OCI-LY1 (cell line): ENCODE results near the gene DNAAF5.

Source experiments
- H2AFZ ChIP-seq: fragments of 200-600 bp; sonication (generic), shearing (Covaris generic); 2 replicates; pipeline ENCODE4 v1.6.0; 2014; ENCODE audit warnings: antibody characterized with exemption, mild to moderate bottlenecking, low read length
- H3F3A ChIP-seq: fragments of 200-600 bp; sonication (generic), shearing (Covaris generic); 2 replicates; pipeline ENCODE4 v1.6.0; 2014; ENCODE audit warnings: mild to moderate bottlenecking, antibody characterized with exemption, low read length, moderate library complexity; ENCODE audit not compliant: insufficient read depth
- H3K27ac ChIP-seq: fragments of 200-600 bp; sonication (generic); 2 replicates; pipeline ENCODE4 v1.5.1; 2014; ENCODE audit warnings: low read length, mixed run types, mild to moderate bottlenecking, low read depth; ENCODE audit not compliant: poor library complexity, severe bottlenecking
- H3K27me3 ChIP-seq: fragments of 200-600 bp; sonication (generic); 2 replicates; pipeline ENCODE4 v1.6.0; 2014; ENCODE audit warnings: antibody characterized with exemption, mild to moderate bottlenecking, low read length, moderate library complexity; ENCODE audit not compliant: insufficient read depth
- H3K36me3 ChIP-seq: fragments of 200-600 bp; sonication (generic); 2 replicates; pipeline ENCODE4 v1.6.1; 2014; ENCODE audit warnings: mild to moderate bottlenecking, antibody characterized with exemption, low read length, moderate library complexity, mixed read lengths; ENCODE audit not compliant: insufficient read depth
- H3K4me1 ChIP-seq: fragments of 200-600 bp; sonication (generic); 2 replicates; pipeline ENCODE4 v1.5.1; 2014; ENCODE audit warnings: mild to moderate bottlenecking, low read length, moderate library complexity; ENCODE audit not compliant: insufficient read depth, severe bottlenecking
- H3K4me2 ChIP-seq: fragments of 200-600 bp; sonication (generic), shearing (Covaris generic); 2 replicates; pipeline ENCODE4 v1.6.1; 2014; ENCODE audit warnings: low read length
- H3K4me3 ChIP-seq: fragments of 200-600 bp; sonication (generic); 2 replicates; pipeline ENCODE4 v1.5.1; 2014; ENCODE audit warnings: low read length, low read depth, mild to moderate bottlenecking, mixed read lengths; ENCODE audit not compliant: poor library complexity, severe bottlenecking
- H3K79me2 ChIP-seq: fragments of 200-600 bp; shearing (Covaris generic); 2 replicates; pipeline ENCODE4 v1.6.1; 2016; ENCODE audit warnings: mixed run types, low read length, mixed read lengths; ENCODE audit not compliant: insufficient read depth
- H3K9ac ChIP-seq: fragments of 200-600 bp; sonication (generic), shearing (Covaris generic); 2 replicates; pipeline ENCODE4 v1.6.1; 2014; ENCODE audit warnings: mild to moderate bottlenecking, low read length, mixed read lengths
- H3K9me2 ChIP-seq: fragments of 200-600 bp; sonication (generic), shearing (Covaris generic); 2 replicates; pipeline ENCODE4 v1.6.1; 2014; ENCODE audit warnings: low read depth, mild to moderate bottlenecking, low read length, mixed read lengths
- H3K9me3 ChIP-seq: fragments of 200-600 bp; shearing (Covaris generic); 2 replicates; pipeline ENCODE4 v1.6.1; 2014; ENCODE audit warnings: low read length, mixed read lengths
- H4K20me1 ChIP-seq: fragments of 200-600 bp; sonication (generic), shearing (Covaris generic); 2 replicates; pipeline ENCODE4 v1.6.0; 2016; ENCODE audit warnings: mild to moderate bottlenecking, low read length; ENCODE audit not compliant: insufficient read depth
- EZH2 ChIP-seq: fragments of 200-600 bp; sonication (generic), shearing (Covaris generic); IDR thresholded peaks from 2 replicates; pipeline ENCODE4 v1.8.0; 2017; ENCODE audit warnings: borderline replicate concordance, mixed run types, mild to moderate bottlenecking, antibody characterized with exemption, low read length, moderate library complexity, mixed read lengths
- TF ChIP-seq, protein P1 (sequence below): fragments of 200-600 bp; sonication (generic), shearing (Covaris generic); IDR thresholded peaks from 2 replicates; pipeline ENCODE4 v1.5.1; 2017; ENCODE audit warnings: mild to moderate bottlenecking, antibody characterized with exemption, low read length, moderate library complexity, mixed read lengths

The DNAAF5 gene

DNA sequence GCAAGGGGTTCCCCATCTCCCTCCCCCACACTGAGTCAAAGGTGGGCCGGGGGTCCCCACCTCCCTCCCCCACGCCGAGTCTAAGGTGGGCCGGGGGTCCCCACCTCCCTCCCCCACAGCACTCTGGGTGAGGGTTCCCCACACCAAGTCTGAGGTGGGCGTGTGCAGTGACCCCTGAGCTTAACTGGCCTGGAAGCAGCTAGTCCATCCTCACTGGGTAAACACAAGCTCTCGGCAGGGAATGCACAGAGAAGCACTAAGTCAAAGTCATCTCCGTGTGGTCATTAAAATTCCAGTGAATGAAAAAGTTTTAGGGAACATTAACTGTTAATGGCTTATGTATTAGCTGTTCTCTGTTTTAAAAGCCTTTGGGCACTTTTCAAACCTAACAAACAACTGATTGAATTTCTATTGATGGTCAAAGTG is 44.3 kb downstream of the DNAAF5 start:
- Histone ChIP-seq H3K4me1 (no peaks in the 10 kb centered on the region), H3K36me3 (peaks cover 18% of the 10 kb centered on the region), H3K27ac (no peak overlapping the region), H3K9me3 (no peaks in the 10 kb centered on the region), H3F3A (no peaks in the 10 kb centered on the region), H3K9me2 (no peaks in the 10 kb centered on the region), H3K9ac (no peak overlapping the region), H3K4me3 (no peak overlapping the region), H3K79me2 (no peaks in the 10 kb centered on the region), H2AFZ (no peak overlapping the region), H4K20me1 (no peaks in the 10 kb centered on the region), H3K4me2 (no peak overlapping the region), H3K27me3 (no peaks in the 10 kb centered on the region)
- TF ChIP-seq, protein P1, sequence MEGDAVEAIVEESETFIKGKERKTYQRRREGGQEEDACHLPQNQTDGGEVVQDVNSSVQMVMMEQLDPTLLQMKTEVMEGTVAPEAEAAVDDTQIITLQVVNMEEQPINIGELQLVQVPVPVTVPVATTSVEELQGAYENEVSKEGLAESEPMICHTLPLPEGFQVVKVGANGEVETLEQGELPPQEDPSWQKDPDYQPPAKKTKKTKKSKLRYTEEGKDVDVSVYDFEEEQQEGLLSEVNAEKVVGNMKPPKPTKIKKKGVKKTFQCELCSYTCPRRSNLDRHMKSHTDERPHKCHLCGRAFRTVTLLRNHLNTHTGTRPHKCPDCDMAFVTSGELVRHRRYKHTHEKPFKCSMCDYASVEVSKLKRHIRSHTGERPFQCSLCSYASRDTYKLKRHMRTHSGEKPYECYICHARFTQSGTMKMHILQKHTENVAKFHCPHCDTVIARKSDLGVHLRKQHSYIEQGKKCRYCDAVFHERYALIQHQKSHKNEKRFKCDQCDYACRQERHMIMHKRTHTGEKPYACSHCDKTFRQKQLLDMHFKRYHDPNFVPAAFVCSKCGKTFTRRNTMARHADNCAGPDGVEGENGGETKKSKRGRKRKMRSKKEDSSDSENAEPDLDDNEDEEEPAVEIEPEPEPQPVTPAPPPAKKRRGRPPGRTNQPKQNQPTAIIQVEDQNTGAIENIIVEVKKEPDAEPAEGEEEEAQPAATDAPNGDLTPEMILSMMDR = no peak

DNA sequence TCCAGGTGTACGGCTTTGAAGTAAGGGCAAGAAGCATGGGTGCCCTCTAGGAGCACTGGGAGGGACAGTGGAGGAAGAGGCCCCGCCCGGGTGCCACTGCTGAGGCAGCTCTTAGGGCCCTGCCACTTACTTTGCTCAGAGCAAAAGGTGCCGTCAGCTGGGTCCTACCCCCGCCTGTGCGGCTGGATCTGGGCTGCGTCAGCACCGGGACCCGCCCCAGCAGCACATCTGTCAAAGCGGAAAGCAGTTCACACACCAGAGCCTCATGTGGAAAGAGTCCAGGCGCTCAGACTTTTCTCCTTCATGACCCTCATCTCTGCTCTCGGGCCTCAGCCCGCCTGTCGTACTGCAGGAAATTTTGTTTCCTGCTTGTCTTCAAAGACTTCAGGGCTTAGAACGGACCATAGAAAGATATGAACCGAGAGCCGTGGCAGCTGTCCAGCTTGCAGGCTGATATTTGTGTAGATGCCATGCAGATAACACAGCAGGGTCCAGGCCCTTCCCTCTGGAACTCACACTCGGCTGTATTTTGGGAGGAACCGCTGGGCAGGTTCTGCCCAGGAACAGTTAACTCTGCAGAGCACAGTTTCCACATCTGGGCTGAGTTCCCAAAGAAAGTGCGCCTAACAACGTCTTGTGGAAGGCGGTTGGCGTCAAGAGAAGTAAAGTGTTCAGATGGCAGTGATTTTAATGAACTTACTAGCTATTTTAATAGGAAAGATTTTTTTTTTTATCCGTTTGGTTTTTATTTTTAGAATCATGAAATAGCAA is 44.9 kb downstream of the DNAAF5 start:
- no peak for TF ChIP-seq EZH2
- TF ChIP-seq, protein P1 = no peak
- no peaks in the 10 kb centered on the region for H4K20me1 ChIP-seq
- H3K4me3 ChIP-seq = no peak overlapping the region
- no peaks in the 10 kb centered on the region for H3K27me3 ChIP-seq
- H3K36me3 ChIP-seq = peaks cover 16% of the 10 kb centered on the region
- H2AFZ ChIP-seq = no peak overlapping the region
- H3K4me2 ChIP-seq = no peak overlapping the region
- H3K9me3 ChIP-seq = no peaks in the 10 kb centered on the region
- H3K9ac ChIP-seq = no peak overlapping the region
- H3K27ac ChIP-seq = no peak overlapping the region
- no peaks in the 10 kb centered on the region for H3K4me1 ChIP-seq
- H3K79me2 ChIP-seq = no peaks in the 10 kb centered on the region
- H3F3A ChIP-seq = no peaks in the 10 kb centered on the region
- H3K9me2 ChIP-seq = no peaks in the 10 kb centered on the region

DNA sequence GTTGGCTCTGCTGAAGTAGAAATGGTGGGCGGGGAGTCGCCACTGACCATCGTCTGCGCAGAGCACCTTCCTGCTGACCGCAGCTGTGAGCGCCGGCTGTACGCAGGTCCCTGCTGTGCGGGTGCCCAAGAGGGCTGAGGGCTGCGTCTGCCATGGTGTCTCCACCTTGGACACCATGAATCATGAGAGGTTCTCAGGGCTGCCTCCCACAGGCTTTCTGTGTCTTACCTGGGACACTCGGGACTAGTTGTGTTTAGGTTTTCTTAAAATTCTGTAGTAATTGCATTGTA is 45.5 kb downstream of the DNAAF5 start:
- Histone ChIP-seq H3K9me2 (no peaks in the 10 kb centered on the region), H3K9ac (no peak overlapping the region), H3K9me3 (no peaks in the 10 kb centered on the region), H4K20me1 (no peaks in the 10 kb centered on the region), H3K4me2 (no peak overlapping the region), H3K27ac (no peak overlapping the region), H3K79me2 (no peaks in the 10 kb centered on the region), H3K4me1 (no peaks in the 10 kb centered on the region), H3K36me3 (peaks cover 14% of the 10 kb centered on the region), H3K4me3 (no peak overlapping the region), H2AFZ (no peak overlapping the region), H3K27me3 (no peaks in the 10 kb centered on the region), H3F3A (no peaks in the 10 kb centered on the region)
- TF ChIP-seq, protein P1 = no peak
